H9 (cell line): ENCODE results near the gene TFAP2A. TPM values are rescaled to one million over a fixed set of nuclear protein-coding genes. Genes with fewer than 3 reads are reported as not detected.

Experiments used
- DNase-seq: peaks from one replicate; pipeline ENCODE4 v3.0.0-alpha.2; 2017
- H2AFZ ChIP-seq: one replicate; pipeline ENCODE4 v1.6.1; 2013; ENCODE audit warnings: mild to moderate bottlenecking, low read length, control low read depth, moderate library complexity
- H2AK5ac ChIP-seq: 2 replicates; pipeline ENCODE4 v1.6.1; 2013; ENCODE audit warnings: low read length, control low read depth, mixed read lengths; ENCODE audit not compliant: insufficient read length
- H2BK120ac ChIP-seq: one replicate; pipeline ENCODE4 v1.6.1; 2013; ENCODE audit warnings: low read depth, mild to moderate bottlenecking, low read length, control low read depth, inconsistent platforms; ENCODE audit not compliant: poor library complexity, severe bottlenecking
- H2BK12ac ChIP-seq: 2 replicates; pipeline ENCODE4 v1.6.1; 2013; ENCODE audit warnings: low read length, control low read depth, mixed read lengths, low read depth; ENCODE audit not compliant: insufficient read length
- H2BK15ac ChIP-seq: 2 replicates; pipeline ENCODE4 v1.6.1; 2013; ENCODE audit warnings: low read depth, low read length, control low read depth
- H2BK20ac ChIP-seq: one replicate; pipeline ENCODE4 v1.6.1; 2013; ENCODE audit warnings: low read depth, mild to moderate bottlenecking, low read length, control low read depth, inconsistent platforms; ENCODE audit not compliant: poor library complexity, severe bottlenecking
- H2BK5ac ChIP-seq: 2 replicates; pipeline ENCODE4 v1.6.1; 2013; ENCODE audit warnings: low read length, control low read depth, mixed read lengths; ENCODE audit not compliant: insufficient read length
- H3K14ac ChIP-seq: 2 replicates; pipeline ENCODE4 v1.6.1; 2013; ENCODE audit warnings: low read length, control low read depth; ENCODE audit not compliant: insufficient read depth
- H3K18ac ChIP-seq: 2 replicates; pipeline ENCODE4 v1.6.1; 2013; ENCODE audit warnings: low read depth, mild to moderate bottlenecking, mixed read lengths, low read length, control low read depth; ENCODE audit not compliant: insufficient read length
- H3K23ac ChIP-seq: 2 replicates; pipeline ENCODE4 v1.6.1; 2013; ENCODE audit warnings: low read length, control low read depth, mixed read lengths, low read depth; ENCODE audit not compliant: insufficient read length
- H3K23me2 ChIP-seq: 2 replicates; pipeline ENCODE4 v1.6.1; 2013; ENCODE audit warnings: low read depth, mild to moderate bottlenecking, mixed read lengths, low read length, control low read depth; ENCODE audit not compliant: insufficient read length, poor library complexity, severe bottlenecking
- H3K27ac ChIP-seq: 2 replicates; pipeline ENCODE4 v1.5.1; 2013; ENCODE audit warnings: low read length, control low read depth, mixed read lengths, low read depth; ENCODE audit not compliant: insufficient read length
- H3K27me3 ChIP-seq: 2 replicates; pipeline ENCODE4 v1.6.1; 2013; ENCODE audit warnings: low read length, control low read depth, inconsistent platforms; ENCODE audit not compliant: insufficient read depth
- H3K4ac ChIP-seq: 2 replicates; pipeline ENCODE4 v1.6.1; 2013; ENCODE audit warnings: low read depth, mild to moderate bottlenecking, control low read depth, inconsistent platforms, low read length, moderate library complexity
- H3K4me1 ChIP-seq: 2 replicates; pipeline ENCODE4 v1.6.1; 2013; ENCODE audit warnings: low read length, control low read depth, inconsistent platforms; ENCODE audit not compliant: insufficient read depth
- H3K4me2 ChIP-seq: 2 replicates; pipeline ENCODE4 v1.6.1; 2013; ENCODE audit warnings: low read length, control low read depth, mixed read lengths; ENCODE audit not compliant: insufficient read length, insufficient read depth
- H3K56ac ChIP-seq: 2 replicates; pipeline ENCODE4 v1.6.1; 2013; ENCODE audit warnings: low read depth, mild to moderate bottlenecking, mixed read lengths, low read length, control low read depth; ENCODE audit not compliant: insufficient read length
- H3K79me1 ChIP-seq: 2 replicates; pipeline ENCODE4 v1.6.1; 2013; ENCODE audit warnings: low read depth, mild to moderate bottlenecking, moderate library complexity, low read length, control low read depth, inconsistent platforms; ENCODE audit not compliant: insufficient read depth, poor library complexity, severe bottlenecking
- H3K79me2 ChIP-seq: 2 replicates; pipeline ENCODE4 v1.6.1; 2013; ENCODE audit warnings: low read length, control low read depth, inconsistent platforms; ENCODE audit not compliant: insufficient read depth
- H3K9ac ChIP-seq: 2 replicates; pipeline ENCODE4 v1.6.1; 2013; ENCODE audit warnings: low read length, control low read depth, mixed read lengths; ENCODE audit not compliant: insufficient read length; ENCODE audit errors: extremely low read depth
- H3K9me3 ChIP-seq: one replicate; pipeline ENCODE4 v1.6.1; 2013; ENCODE audit warnings: low read depth, low read length, inconsistent platforms; ENCODE audit not compliant: control insufficient read depth
- H3T11ph ChIP-seq: one replicate; pipeline ENCODE4 v1.6.1; 2013; ENCODE audit warnings: mild to moderate bottlenecking, low read length, control low read depth, inconsistent platforms
- H4K20me1 ChIP-seq: one replicate; pipeline ENCODE4 v1.6.1; 2013; ENCODE audit not compliant: control insufficient read depth, insufficient read length, insufficient read depth
- H4K5ac ChIP-seq: 2 replicates; pipeline ENCODE4 v1.6.1; 2013; ENCODE audit warnings: low read depth, mild to moderate bottlenecking, mixed read lengths, low read length, control low read depth; ENCODE audit not compliant: insufficient read length
- H4K8ac ChIP-seq: replicated peaks from 2 replicates; pipeline ENCODE4 v1.6.1; 2013; ENCODE audit warnings: low read length, control low read depth, mixed read lengths, low read depth; ENCODE audit not compliant: insufficient read length
- H4K91ac ChIP-seq: 2 replicates; pipeline ENCODE4 v1.6.1; 2013; ENCODE audit warnings: low read depth, mild to moderate bottlenecking, moderate library complexity, mixed read lengths, low read length, control low read depth; ENCODE audit not compliant: insufficient read length
- H3K27ac Mint-ChIP-seq, 3 experiments: 2 replicates in 2 of 3; 3 replicates in 1 of 3; pipeline ENCODE4 v1.8.0; 2020 to 2021; ENCODE audit warnings: mixed read lengths in 3 of 3, mild to moderate bottlenecking in 1 of 3, moderate library complexity in 1 of 3
- H3K27me3 Mint-ChIP-seq: 2 replicates; pipeline ENCODE4 v1.8.0; 2021; ENCODE audit warnings: low read depth, mild to moderate bottlenecking, moderate library complexity, mixed read lengths
- H3K36me3 Mint-ChIP-seq, 3 experiments: 2 replicates in 2 of 3; 3 replicates in 1 of 3; pipeline ENCODE4 v1.8.0; 2020 to 2021; ENCODE audit warnings: low read depth in 3 of 3, mixed read lengths in 3 of 3; ENCODE audit not compliant: insufficient read depth in 1 of 3
- H3K4me1 Mint-ChIP-seq, 2 experiments: 2 replicates each; pipeline ENCODE4 v1.8.0; 2020; ENCODE audit warnings: mixed read lengths in 2 of 2
- H3K4me3 Mint-ChIP-seq, 2 experiments: 2 replicates in 1 of 2; 3 replicates in 1 of 2; pipeline ENCODE4 v1.8.0; 2020 to 2021; ENCODE audit warnings: mild to moderate bottlenecking in 2 of 2, mixed read lengths in 2 of 2, moderate library complexity in 1 of 2
- H3K9me3 Mint-ChIP-seq, 2 experiments: 2 replicates in 1 of 2; 3 replicates in 1 of 2; pipeline ENCODE4 v1.8.0; 2020; ENCODE audit warnings: mild to moderate bottlenecking in 2 of 2, mixed read lengths in 2 of 2, moderate library complexity in 1 of 2
- WGBS: extraction: QIAGEN DNeasy Blood & Tissue Kit; methylation state at CpG from one replicate; pipeline ENCODE4 v1.1.7; 2013; ENCODE audit warnings: missing lambda C conversion rate, low lambda C conversion rate, mixed read lengths; ENCODE audit not compliant: insufficient read length; ENCODE audit errors: extremely low coverage; 5-methylcytosine and 5-hydroxymethylcytosine counted together
- total RNA-seq: library from RNA; stranded (reverse); gene quantifications from 2 replicates; pipeline ENCODE4 v1.2.1, GENCODE V29; 2021
- TF ChIP-seq, protein P1 (sequence below): fragments of 200-600 bp; sonication (generic); conservative IDR thresholded peaks from 3 replicates; pipeline ENCODE4 v1.8.0; 2021; ENCODE audit warnings: antibody characterized with exemption, mild to moderate bottlenecking

TFAP2A gene
- total RNA-seq, 1 experiment from 2014 or later = 2.6 TPM

DNA sequence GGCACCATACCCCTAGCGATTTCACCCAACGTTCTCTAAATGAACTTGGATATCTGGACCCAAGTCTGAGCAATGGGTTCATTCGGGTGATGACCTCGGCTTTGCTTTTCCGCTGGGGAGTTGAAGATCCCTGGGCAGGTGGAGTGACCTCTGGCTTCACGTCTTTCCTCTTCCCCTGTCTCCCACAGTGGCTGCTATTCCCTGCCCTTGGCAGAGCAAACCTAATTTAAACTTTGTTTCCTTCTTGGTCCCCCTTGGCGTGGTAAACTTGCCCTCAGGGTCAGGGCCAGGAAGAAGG is 7.8 kb upstream of the TFAP2A start:
- Histone ChIP-seq H4K91ac (no peak overlapping the region), H3K14ac (no peak overlapping the region), H4K5ac (no peak overlapping the region), H2AK5ac (no peak overlapping the region), H2BK20ac (no peak overlapping the region), H2AFZ (no peak overlapping the region), H3K23ac (no peak overlapping the region), H2BK5ac (no peak overlapping the region), H3K4me1 (no peaks in the 10 kb centered on the region; the same call in none of the 2 replicates), H3T11ph (no peak overlapping the region), H4K8ac (no peak overlapping the region), H3K79me1 (no peaks in the 10 kb centered on the region), H2BK15ac (no peak overlapping the region), H3K18ac (no peak overlapping the region), H3K4ac (no peak overlapping the region), H2BK12ac (no peak overlapping the region), H4K20me1 (no peaks in the 10 kb centered on the region), H3K9ac (no peak overlapping the region), H3K27ac (no peak overlapping the region), H3K56ac (no peak overlapping the region), H2BK120ac (no peak overlapping the region), H3K9me3 (no peaks in the 10 kb centered on the region), H3K79me2 (no peaks in the 10 kb centered on the region), H3K23me2 (peaks cover 8% of the 10 kb centered on the region), H3K27me3 (peaks cover 91% of the 10 kb centered on the region), H3K4me2 (no peak overlapping the region)
- no CpG with 5 or more reads among the region's 7 CpGs for WGBS
- H3K4me1 Mint-ChIP-seq = peaks cover 44 to 77% of the 10 kb centered on the region in 2 experiments
- peaks cover 7 to 12% of the 10 kb centered on the region in 2 experiments for H3K9me3 Mint-ChIP-seq
- peaks cover 100% of the 10 kb centered on the region for H3K27me3 Mint-ChIP-seq
- no peak overlapping the region; a peak in 1 of 7 replicates for H3K27ac Mint-ChIP-seq
- H3K4me3 Mint-ChIP-seq = peak overlapping the region in 1 of 2 experiments; percentile 43; a peak in 1 of 5 replicates
- DNase-seq = no peak
- TF ChIP-seq, protein P1, sequence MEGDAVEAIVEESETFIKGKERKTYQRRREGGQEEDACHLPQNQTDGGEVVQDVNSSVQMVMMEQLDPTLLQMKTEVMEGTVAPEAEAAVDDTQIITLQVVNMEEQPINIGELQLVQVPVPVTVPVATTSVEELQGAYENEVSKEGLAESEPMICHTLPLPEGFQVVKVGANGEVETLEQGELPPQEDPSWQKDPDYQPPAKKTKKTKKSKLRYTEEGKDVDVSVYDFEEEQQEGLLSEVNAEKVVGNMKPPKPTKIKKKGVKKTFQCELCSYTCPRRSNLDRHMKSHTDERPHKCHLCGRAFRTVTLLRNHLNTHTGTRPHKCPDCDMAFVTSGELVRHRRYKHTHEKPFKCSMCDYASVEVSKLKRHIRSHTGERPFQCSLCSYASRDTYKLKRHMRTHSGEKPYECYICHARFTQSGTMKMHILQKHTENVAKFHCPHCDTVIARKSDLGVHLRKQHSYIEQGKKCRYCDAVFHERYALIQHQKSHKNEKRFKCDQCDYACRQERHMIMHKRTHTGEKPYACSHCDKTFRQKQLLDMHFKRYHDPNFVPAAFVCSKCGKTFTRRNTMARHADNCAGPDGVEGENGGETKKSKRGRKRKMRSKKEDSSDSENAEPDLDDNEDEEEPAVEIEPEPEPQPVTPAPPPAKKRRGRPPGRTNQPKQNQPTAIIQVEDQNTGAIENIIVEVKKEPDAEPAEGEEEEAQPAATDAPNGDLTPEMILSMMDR = no peak
- no peaks in the 10 kb centered on the region for H3K36me3 Mint-ChIP-seq
